ENCODE results near the gene FBN2.
"Not testable (repeated sequence)": the region's sequence is repeated elsewhere in the genome, so short reads cannot be mapped to it uniquely, and the experiment has no call there.

The FBN2 gene

DNA sequence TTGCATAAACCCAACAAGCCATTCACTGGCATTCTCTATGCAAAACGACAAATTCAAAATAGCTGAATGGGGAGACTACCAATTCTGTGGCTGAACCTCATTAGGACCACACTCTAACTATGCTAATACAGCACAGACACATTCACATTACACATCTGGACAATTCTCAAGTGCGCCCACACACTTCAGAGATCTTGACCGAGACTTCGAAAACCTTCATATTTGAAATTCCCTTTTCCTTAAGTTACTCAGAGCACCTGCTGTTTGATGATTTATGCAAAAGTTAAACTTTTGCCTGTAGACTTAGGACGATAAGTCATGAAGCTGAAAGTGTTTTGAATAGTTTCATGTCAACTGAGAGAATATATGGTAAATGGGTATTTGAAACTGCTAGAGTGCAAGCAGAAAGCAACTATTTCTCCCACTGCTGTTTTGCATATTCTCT, 111.9 kb downstream of the FBN2 start:
- no peak for DNase-seq (ENCODE audit: low read depth)

DNA sequence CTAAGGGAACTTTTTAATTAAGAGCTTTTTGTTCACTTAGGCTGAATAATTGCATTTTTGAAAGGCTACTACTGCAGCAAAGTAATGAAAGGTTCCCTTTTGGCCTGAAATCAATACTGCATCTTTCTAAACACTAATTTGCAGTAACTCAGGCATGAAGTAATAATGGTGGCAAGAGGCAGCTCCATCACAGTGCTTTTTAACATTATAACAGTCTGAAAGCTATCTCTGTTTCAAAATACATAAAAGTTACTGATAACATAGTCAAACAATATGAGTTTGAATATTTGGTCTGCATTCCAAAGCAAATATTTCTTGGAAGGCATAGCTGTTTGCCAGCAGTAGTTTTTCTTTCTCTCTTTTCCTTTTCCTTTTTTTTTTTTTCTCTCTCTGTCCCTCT, 113.4 kb downstream of the FBN2 start:
- no peak for DNase-seq (ENCODE audit: low read depth)

DNA sequence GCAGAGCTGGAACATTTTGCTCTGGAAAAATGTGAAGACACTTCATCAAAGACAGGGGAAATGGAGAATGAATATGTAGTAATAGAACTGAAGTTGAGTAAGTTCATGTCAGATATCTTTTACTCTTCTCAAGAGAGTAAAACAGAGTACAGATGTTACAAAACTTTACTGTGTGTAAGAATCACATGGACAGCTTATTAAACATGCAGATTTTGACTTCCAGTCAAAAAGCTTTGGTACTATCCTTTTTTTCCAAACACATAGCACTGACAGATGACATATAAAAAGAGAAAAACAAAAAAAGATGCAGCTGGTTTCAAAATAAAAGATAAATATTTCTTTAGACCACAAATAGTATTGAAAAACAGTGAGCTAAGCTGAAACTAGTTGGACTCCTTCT, 115.4 kb downstream of the FBN2 start:
- DNase-seq (ENCODE audit: low read depth): no peak

DNA sequence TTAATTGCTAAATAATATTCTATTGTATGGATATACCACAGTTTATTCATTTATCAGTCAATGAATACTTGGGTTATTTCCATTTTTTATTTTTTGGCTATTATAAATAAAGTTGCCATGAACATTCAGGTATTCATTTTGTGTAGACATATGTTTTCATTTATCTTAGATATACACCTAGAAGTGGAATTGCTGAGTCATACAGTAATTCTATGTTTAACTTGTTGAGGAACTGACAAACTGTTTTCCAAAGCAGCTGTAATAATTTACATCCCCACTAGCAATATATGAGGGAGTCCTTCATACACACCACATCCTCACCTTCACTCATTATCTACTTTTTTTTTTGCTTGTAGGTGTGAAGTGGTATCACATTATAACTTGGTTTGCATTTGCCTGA, 123.6 kb downstream of the FBN2 start:
- no peak for DNase-seq (ENCODE audit: low read depth)

DNA sequence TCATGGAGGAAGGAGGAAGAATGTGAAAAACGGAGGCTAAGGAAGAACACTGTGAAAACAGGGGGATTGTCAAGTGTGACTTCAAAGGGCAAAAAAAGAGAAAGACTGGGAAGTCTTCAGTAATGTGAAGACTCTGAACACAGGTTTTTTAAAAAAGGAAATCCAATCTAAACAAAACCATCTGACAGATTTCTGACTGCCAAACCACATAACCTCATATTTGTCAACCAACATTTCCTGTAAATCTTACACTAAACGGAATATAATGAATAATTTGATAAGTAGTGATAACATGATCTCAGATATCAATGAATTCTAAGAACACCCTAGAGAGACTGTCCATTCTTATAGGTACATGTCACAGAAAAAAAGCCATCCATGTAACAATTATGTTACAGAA, 124.7 kb downstream of the FBN2 start:
- DNase-seq (ENCODE audit: low read depth): no peak

DNA sequence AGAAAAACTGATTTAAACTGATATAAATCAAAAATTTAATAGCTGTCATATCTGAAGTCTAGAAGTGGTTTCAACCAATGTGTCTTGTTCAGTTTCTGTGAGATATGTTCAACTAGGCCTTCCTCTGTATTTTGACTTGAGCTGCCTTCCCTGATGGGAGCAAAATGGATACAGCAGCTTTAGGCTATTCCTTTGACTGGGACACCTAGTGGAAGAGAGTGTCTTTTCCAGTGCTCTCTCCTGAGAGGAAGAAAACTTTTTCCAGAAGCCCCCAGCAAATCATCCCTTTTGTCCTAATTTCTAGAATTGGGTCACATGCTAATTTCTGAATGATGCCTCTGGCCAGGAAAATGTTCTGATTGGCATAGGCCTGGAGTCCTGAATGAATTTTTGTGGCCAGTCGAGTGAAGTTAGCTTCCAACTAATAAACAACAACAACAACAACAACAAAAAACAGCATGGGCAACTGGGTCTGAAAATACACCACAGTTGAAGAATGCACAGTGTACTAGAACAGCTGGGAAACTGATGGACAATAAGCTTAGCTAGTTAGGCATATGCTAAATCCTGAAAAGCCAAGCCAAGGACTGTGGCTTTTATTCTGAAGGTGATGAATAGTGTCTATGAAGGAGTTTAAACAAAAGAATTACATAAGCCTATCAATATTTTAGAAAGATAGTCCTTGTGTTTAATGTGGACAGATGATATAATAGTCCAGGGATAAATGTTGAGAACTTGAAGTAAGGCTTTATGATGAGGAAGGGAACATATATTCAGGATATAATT, 125.7 kb downstream of the FBN2 start:
- no peak for DNase-seq (ENCODE audit: low read depth)

DNA sequence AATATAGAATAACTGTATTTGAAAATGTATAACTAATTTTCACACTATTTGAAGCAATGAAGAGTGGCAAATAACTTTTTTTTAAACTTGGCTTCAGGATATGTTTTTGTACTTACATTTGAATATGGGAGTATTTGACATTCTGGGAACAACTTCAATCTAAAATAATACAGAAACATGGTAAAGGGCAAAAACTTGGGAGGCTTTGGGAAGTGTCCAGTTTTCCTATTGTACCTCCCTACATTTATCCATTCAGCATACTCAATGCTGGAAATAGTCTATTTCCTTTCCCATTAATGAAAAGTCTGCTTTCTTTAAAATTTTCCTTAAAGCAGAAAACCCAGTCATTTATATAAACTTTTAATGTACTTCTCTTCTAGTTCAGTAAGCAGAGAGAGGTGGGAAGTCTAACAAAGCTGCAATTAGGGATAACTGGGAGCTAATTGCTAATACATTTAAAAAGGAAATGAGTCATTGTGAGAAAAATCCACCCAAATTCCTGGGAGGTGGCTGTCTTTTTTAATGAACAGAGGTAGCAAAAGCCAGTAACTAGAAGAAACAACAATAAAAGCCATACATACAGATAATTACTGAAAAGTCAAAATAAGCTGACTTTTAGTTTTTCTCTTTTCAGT, 128.8 kb downstream of the FBN2 start:
- no peak for DNase-seq (ENCODE audit: low read depth)

DNA sequence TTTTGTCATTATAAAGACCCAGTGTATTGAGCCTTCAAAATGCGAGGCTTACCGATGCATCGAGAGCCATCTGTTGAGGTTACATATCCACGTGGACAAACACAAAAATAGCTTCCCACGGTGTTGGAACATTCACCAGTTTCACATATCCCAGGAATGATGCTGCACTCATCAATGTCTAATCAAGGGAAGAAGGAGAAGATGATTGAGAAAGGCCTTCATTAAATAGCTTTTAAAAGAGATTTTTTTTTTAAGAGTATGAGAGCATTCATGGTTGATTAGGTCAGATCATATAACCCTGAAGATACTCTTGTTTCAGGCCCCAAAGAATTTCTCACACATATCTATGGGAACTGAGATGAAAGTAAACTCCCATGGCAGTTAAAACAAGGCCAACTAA, 129.4 kb downstream of the FBN2 start:
- no peak for DNase-seq (ENCODE audit: low read depth)

DNA sequence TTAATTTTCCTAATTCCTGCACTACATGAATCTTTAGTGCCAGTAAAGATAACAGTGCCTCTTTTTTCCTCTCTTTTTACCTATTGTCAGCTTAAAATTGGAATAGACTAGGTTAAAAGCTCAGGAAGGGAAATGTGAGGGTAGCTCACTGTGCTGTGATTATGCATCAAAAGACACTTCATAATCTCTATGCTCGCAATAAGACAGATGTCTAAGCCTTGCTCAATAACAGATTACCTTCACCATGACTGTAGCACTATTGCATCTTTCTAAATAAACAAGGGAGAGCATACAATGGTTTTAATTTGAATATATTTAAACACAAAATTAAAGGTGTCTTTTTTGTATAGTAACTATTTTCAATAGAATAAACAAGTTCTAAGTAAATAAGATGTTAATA, 130.1 kb downstream of the FBN2 start:
- DNase-seq (ENCODE audit: low read depth): no peak

DNA sequence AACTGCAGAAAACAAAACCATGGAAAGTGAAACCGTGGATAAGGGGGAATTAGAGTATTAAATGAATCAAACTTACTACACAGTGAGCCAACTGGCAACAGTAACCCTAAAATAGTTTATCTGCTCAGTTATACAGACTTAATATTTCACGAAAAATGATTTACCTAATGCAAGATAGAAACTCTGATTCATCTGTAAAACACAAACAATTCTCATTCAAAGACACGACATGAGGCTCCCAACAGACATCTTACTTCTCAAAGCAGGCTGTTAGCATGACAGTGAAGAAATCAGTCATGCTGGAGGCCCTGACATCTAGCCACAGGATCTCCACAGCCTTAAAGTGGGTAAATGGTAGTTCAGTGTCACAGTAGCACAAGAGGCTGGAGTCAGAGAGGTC, 131.2 kb downstream of the FBN2 start:
- no peak for DNase-seq (ENCODE audit: low read depth)

DNA sequence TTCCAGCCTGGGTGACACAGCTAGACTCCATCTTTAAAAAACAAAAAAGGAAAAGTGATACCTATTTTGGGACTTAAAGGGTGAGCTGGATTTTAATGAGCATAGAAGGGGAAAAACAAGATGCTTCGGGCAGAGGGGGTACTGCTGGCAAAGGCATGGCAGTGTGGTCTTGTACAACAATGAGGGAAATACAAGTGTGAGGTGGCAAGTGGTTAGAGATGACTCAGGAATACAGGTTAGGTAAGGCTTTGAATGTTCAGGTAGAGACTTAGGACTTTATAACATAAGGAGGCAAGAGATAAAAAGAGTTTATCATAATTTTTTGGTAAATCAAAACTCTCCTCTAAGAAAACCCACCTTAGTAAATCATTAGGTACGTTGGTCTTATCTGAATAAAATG, 132.9 kb downstream of the FBN2 start:
- DNase-seq (ENCODE audit: low read depth): no peak

DNA sequence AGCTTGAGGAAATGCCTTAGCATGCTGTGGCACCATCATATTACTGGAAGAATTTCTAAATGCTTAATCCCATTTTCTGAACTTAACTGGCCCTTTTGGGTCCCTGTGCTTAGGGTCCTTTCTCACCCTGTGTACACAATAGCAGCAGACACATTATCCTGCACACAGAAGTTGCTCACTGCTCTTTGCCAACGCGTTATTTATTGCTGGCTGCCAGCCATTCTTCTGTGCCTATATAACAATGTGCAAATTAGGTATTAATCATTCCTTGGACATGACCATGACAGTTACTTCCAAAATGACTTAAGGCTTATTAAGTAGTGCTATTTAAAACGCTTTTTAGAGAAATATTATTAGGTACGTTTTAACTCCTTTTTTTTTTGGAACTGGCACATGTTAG, 134.7 kb downstream of the FBN2 start:
- DNase-seq (ENCODE audit: low read depth): no peak

DNA sequence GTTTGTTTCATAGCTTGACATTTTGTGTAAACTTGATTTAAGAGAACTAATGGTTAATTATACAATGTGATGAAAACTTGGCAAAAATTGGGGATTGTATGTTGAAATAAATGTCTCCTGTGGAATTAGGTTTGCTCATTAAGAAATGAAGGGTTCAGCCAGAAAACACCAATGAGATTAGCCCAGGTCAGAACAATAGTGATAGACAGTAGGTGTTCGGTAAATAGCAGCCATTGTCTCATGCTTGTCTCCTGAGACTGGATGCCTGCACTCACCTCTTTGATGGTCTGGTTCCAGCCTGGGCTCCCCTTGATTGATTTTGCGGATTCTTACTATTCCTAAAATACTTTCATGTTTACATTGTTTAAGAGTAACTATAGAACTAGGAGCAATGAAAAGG, 135.5 kb downstream of the FBN2 start:
- DNase-seq (ENCODE audit: low read depth): no peak

DNA sequence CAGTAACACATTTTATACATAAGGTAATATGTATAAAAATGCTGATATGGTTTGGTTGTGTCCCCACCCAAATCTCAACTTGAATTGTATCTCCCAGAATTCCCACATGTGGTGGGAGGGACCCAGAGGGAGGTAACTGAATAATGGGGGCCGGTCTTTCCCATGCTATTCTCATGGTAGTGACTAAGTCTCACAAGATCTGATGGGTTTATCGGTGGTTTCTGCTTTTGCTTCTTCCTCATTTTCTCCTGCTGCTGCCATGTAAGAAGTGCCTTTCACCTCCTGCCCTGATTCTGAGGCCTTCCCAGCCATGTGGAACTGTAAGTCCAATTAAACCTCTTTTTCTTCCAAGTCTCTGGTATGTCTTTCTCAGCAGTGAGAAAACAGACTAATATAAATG, 137.3 kb downstream of the FBN2 start:
- not testable (repeated sequence) for DNase-seq (ENCODE audit: low read depth)

DNA sequence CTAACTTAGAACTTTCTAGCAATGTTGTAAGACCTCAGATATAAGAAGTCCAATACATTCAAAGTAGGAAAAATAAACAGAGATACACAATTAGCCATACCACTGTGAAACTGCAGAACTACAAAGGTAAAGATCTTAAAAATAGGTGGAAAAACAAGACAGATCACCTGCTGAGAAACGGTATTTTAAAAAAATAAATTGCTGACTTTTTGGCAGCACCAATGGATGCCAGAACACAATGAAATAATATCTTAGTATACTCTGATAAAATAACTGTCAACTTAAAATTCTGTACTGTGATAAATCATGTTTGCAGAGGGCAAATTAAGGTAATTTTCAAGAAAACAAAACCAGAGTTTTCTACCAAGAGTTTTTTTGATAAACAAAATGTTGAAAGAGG, 138.9 kb downstream of the FBN2 start:
- DNase-seq (ENCODE audit: low read depth): no peak

DNA sequence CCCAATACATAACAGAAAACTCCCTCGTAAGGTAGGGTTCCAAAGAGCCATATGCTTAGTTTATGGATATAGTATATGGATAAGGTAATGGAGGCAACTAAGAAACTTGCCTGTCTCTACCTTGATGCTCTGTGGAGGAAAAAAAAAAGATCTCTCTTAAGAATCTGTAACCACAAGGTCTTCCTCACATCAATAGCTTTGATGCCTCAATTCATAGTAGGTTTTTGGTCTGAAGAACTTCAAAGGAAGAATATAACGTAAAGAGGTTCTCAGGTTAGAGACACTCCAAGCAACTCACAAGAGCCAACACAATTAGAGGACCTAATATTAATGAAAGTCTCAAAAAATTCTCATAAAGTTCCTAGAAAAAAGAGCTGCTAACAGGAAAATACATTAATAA, 140.2 kb downstream of the FBN2 start:
- DNase-seq (ENCODE audit: low read depth): no peak

DNA sequence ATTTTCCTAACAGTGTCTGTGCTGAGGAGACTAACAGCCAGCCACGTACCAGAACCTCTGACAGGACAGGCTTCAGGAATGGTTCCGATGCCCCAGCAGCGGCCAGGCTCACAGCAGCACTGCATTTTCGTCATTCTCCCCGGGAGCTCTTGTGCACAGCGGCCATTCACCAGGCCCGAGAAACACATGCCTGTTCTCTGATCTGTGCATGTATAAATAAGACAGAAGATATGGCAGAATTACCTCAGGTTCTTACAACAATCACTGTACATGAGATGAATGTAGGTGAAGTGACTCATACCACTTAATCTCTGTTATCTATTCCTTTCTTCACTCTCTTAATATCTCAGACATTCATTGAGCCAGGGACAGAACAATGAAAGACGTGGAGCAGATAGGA, 143.0 kb downstream of the FBN2 start:
- DNase-seq (ENCODE audit: low read depth): no peak

DNA sequence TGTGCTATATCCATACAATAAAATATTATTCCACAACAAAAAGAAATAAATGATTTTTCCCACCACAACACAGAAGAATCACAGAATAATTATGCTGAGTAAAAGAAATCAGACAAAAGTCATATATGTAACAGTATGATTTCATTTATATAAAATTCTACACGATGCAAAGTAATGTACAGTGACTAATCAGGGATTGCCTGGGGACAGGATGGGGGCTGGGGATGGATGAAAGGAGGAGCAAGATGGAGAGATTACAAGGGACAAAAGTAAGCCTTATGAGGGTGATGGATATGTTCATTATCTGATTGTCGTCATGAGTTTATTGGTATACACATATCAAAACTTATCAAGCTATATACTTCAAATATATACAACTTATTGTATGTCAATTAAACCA, 154.0 kb downstream of the FBN2 start:
- no peak for DNase-seq (ENCODE audit: low read depth)

DNA sequence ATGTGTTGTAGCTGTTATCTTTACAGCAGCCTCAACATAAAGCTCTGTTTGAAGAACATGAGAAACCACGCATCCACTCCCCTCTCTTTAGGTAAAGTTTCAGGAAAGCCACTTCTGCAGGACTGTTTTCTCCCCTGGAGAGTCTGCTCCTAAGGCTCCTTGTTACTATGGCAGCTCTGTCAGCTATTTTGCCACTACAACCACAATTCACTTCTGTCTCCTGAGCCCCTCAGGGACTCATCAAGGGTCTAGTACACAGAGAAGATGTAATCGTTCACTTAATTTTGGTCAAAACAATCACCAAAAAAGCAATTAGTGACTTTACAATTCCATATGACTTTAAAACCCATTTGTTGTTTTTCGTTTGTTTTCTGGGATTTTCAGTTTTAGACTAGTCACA, 157.7 kb downstream of the FBN2 start:
- no peak for DNase-seq (ENCODE audit: low read depth)

DNA sequence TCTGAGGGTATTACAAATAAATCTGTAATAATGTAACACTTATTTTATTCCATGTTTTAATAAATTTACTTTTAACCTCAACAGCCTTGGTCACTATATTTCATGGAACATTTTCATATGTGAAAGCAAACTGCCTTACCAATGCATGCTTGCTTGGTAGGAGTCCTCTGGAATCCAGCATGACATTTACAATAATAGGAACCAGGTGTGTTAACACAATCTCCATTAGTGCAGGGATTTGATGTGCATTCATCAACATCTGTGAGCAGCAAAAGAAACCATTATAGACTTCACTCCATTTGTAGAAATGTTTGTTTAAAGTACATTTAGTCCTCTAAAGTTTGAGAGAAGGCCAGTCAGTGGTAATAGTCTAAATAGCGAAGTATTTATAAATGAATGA, 159.4 kb downstream of the FBN2 start:
- DNase-seq (ENCODE audit: low read depth): no peak

DNA sequence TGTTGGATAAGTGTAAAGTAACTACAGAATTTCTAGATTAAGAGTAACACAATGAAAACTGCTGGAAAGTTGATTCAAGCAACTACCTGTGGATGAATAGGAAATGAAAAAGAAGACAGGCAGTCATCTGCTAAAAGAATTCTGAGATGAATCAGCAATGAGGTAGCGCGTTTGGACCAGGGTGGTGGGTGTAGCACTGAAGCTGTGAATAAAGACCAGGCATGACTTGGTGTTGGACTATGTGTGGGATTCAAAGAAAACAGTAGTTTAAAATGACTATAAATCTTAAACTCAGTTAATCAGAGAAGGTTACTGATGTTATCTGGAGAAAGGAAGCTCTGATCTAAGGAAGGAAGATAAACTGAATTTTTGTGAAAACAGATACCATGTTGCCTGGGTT, 159.8 kb downstream of the FBN2 start:
- no peak for DNase-seq (ENCODE audit: low read depth)

DNA sequence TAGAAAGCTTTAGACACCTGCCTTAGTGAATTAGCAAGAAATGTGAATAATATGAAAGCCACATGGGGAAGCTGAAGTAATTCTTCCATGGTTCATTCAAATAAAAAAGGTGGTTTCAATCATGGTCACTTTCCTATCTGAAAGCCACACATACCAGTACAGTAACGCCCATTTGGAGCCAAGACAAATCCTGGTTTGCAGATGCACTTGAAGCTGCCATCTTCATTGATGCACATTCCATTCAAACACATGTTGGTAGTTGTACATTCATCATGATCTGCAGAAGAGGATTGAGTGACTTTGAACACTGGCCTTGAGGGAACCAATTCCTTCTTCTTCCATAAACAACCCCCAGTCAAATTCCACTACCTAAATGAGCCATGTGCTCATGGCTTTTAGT, 161.5 kb downstream of the FBN2 start:
- DNase-seq (ENCODE audit: low read depth): no peak

DNA sequence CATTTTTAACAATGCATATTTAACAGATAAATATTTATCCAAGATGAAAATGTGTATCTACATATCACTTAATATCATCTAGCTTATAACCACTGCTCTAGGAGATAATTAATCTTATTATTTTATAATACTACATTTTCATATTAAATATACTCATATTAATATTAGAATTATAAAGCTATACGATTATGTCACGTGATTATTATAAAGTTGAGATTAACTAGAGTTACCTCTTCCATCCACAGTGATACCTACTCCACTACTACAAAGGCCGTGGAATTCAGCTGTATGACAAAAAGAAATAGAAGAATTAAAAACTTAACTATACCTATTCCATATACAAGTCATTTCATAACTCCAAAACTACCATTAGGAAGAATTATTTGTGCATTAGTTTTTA, 171.9 kb downstream of the FBN2 start:
- no peak for DNase-seq (ENCODE audit: low read depth)

DNA sequence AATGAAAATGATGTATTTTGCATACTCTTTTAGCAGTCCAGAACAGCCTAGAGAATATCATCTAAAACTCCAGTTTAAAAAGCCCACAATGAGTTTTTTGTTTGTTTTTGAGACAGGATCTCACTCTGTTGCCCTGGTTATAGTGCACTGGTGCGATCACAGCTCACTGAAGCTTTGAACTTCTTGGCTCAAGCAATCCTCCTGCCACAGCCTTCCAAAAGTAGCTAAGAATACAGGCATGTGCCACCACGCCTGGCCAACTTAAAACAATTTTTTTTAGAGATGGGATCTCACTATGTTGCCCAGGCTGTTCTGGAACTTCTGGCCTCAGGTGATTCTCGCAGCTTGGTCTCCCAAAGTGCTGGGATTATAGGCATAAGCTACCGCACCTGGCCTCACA, 175.7 kb downstream of the FBN2 start:
- no peak for DNase-seq (ENCODE audit: low read depth)

Measured in CMK (cell line).